ENCODE measurements around the gene BDP1.
A peak's percentile ranks its signal among the peaks of the same experiment; 100 is the strongest.
"Not testable (repeated sequence)": the region's sequence is repeated elsewhere in the genome, so short reads cannot be mapped to it uniquely, and the experiment has no call there.

Gene BDP1

DNA sequence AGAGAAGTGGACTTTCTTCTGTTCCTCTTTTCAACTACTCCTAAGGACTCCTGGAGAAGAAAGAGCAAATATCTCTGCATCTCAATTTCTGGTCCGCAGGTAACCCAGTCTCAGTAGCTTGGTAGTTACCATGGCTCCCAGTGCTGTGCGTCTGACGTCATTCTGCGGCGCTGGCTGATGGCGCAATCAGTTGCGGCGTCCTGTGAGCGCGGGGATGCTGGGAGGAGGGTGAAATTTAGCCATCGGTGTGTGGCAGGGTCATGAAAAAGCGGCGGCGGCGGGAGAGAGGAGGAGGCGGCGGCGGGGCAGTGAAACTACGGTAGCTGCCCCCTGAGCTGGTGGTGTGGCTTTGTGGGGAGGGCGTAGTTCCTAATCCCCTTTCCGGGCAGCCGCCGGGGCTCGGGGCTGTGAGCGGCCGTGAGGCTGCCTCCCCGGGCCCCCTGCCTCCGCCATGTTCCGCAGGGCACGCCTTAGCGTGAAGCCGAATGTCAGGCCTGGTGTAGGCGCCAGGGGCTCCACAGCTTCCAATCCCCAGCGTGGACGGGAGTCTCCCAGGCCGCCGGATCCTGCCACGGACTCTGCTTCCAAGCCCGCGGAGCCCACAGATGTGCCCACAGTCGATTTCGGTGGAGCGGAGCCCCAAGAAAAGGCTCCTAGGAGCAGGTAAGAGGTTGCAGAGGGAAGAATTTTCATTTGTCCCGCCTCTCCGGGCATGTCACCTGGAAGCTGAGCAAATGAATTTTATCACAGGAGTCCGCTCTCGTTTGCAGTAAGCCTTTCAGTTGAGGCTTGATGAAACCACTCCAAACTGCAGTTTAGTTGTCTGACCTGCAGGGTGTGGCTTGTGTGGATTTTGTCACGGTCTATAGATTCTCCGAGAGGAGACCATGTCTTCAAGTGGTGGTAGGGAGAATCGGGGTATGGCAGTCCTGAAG is at the start of gene BDP1:
BDP1 (plus strand) TSS at position 225 of the 935 bp plus-strand sequence; CDS start at position 452, 227 bp downstream.
- DNase-seq = peak; percentile 97 to 98

- DNase-seq = not testable (repeated sequence)
These were observed 45.4 kb upstream of the BDP1 start for GRCh38 chr5:71410088-71410487.

DNA sequence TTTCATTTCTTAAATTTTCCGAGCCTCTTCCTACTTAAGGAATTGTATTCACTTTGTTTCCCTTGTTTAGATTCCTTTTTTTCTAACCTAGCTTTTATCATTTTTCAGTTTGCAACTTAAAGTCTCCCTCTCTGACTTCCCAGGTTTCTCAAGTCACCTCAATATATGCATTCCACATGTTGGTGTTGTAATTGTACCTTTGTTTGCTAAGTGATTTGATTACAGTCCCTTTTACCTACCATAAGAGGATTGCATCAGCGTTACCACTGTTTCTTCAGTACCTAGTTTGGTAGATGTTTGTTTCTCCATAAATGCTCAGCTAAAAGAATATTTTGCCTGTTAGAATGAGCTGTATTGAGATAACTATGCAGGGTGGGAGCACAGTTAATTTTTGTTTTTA is 39.8 kb upstream of the BDP1 start:
- not testable (repeated sequence) for DNase-seq

DNA sequence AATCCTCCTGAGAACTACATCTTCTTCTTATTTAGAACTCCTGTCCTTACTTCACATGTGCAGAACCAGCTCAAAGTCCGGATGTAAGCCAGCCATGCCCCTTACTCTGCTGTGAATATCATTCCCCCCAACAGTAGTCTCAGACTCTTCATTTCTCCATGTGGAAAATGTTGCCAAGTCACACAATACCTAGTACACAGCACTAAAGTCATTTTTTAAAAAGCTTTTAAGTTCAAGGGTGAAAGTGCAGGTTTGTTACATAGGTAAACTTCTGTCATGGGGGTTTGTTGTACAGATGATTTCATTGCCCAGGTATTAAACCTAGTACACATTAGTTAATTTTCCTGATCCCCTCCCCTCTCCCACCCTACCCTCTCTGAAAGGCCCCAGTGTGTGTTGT is 37.4 kb upstream of the BDP1 start:
- DNase-seq = not testable (repeated sequence)

DNA sequence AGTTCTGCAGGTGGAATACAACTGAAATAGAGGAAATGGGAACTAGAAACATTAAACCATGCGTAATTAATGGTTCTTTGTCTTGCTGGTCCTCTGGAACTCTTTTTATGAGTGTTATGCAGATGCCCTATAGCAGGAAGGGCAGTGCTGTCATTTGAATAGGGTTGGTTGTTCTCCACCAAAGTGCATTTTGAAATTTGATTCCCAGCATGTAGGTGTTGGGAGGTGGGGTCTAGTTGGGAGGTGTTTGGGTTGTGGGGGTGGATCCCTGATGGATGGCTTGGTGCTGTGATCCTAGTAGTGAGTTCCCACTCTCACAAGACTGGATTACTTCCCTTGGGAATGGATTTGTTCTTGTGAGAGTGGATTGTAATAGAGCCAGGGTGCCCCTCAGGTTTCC is 34.2 kb upstream of the BDP1 start:
- not testable (repeated sequence) for DNase-seq

DNA sequence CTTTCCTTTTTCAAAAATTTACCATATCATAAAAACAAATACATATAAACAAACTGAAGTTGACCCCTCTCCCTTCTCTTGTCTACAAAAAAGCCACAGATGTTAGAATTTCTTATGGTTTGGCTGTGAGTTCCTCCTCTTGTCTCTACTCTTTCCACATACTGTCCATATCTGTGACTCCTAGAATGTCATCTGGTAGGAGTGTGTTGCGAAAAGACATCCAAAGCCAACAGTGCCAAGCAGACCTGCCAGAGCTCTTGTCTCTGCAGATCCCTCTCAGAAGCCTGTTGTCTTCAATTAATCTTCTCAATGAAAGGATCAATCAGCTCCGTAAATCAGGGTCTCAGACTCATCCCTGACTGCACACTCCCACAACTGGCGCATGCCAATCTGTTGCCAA is 31.6 kb upstream of the BDP1 start:
- not testable (repeated sequence) for DNase-seq

- DNase-seq = not testable (repeated sequence)
These were observed 28.6 kb upstream of the BDP1 start for GRCh38 chr5:71426686-71427474.

- not testable (repeated sequence) for DNase-seq
These were observed 23.0 kb upstream of the BDP1 start for GRCh38 chr5:71432410-71432809.

DNA sequence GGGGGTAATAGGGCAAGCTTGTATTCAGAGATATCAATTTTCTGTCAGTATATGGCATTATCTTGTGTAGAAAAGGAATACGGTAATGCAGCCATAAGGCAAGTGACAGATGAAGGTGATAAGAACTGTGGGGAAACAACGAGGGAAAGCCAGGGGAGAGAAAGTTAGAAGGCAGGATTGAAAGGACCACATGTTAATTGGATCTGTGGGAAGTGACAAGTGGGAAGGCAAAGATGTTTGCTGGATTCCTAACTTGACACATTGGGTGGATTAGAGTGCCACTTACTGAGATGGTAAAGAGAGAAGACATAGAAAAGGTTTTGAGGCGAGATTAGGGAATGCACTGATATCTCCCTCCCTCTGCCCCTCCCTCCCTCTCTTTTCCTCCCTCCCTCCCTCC is 20.6 kb upstream of the BDP1 start:
- DNase-seq = not testable (repeated sequence)

DNA sequence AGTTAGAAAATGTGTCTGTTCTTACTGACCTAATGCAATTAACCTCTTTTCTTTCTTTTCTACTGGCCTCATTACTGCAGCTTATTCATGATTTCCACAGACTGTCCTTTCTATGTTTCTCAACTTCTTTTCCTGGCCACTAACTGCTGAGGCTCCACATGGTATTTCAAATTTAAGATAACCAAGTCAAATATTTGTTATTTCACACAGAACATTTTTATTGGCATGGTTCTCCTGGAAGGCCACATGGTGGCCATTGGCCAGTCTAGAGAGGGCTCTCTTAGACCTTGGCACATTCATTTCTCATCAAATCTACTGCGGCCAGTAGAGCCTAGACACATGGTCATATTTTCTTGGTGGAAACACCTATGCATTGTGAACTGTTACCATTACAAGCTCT is 13.9 kb upstream of the BDP1 start:
- not testable (repeated sequence) for DNase-seq

DNA sequence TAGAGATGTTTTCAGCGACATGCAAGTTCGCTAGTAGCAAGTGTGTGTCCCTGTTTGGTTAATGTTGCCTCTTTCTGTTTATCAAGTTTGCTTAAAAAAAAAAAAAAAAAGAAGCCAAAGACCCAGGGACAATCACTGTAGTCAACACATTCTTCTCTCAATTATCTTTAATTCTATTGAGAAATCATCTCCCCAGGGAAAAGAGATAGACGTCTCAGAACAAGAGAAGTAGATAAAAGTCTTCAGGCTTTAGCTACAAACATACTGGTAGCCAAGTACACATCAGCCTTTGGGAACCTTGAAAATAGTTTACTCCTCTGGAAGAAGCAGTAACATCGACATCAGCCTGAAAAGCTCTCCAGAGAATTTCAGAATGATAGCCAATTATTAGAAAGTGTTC is 11.6 kb upstream of the BDP1 start:
- DNase-seq = not testable (repeated sequence)

- not testable (repeated sequence) for DNase-seq
These were observed 10.4 kb upstream of the BDP1 start for GRCh38 chr5:71445015-71445414.

GRCh38 chr5:71445523-71446152 is 9.8 kb upstream of the BDP1 start:
- DNase-seq = not testable (repeated sequence)

- not testable (repeated sequence) for DNase-seq
These were observed 8.8 kb upstream of the BDP1 start for GRCh38 chr5:71446540-71447216.

GRCh38 chr5:71447218-71447808 is 8.1 kb upstream of the BDP1 start:
- DNase-seq = peak; percentile 41 to 43

GRCh38 chr5:71452876-71453275 is 2.6 kb upstream of the BDP1 start:
- DNase-seq = no peak

GRCh38 chr5:71454913-71455312 is 538 bp upstream of the BDP1 start:
- DNase-seq = no peak

DNA sequence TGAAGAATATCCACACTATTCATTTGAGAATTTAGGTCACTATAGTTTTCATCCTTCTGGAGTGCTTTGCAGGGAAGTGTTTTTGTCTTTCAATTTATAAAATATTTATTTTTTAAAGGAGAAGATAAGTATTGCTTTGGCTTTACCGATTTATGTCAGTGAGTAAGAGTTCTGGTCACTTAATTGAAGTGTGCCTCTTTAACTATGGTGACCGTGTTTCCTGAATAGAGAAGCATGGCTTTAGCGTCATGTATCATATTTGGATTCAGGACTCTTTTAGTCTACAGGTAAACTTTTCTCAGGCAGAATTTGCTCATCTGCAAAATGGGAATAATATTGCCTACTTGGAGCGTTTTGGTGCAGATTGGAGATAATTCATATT is 902 bp downstream of the BDP1 start:
- DNase-seq = no peak

- DNase-seq = no peak
These were observed 1.7 kb downstream of the BDP1 start for GRCh38 chr5:71457106-71457505.

DNA sequence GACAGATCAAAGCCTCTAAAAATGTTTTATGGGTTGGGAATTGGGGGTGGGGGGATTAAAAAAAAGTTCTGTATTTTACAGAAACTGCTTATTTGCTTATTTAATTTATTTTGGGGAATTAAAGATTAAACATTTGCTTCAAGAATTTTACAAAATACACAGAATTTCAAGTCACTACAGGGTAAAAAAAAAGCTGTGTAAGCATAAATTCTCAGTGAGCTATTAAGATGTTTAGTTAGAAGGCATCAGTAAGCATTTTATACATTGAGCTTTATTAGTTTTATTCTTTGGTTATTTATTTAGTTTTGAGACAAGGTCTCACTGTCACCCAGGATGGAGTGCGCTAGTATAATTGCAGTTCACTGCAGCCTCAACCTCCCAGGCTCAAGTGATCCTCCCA is 5.2 kb downstream of the BDP1 start:
- no peak for DNase-seq

DNA sequence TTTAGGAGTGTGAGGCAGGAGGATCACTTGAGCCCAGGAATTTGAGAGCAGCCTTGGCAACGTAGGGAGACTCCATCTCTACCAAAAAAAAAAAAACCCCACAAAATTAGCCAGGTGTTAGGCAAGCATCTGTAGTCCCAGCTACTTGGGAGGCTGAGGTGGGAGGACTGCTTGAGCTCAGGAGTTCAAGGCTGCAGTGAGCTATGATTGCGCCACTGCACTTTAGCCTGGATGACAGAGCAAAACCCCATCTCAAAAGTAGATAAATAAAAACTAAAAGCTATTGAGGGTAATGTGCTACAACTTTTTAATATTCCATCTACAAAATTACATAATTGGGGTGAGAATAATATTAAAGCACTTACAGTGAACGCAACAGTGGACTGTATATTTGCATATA is 5.9 kb downstream of the BDP1 start:
- no peak for DNase-seq

DNA sequence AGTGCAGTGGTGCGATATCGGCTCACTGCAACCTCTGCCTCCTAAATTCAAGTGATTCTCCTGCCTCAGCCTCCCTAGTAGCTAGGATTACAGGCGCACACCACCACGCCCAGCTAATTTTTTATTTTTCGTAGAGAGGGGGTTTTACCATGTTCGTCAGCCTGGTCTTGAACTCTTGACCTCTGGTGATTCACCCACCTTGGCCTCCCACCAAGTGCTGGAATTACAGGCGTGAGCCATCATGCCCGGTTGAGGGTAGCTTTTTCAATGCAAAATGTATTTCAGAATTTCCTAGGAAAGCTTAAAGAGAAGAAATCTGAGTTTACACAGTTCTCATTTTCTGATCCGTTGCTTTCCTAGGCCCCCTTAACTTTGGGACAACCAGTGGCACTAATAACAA is 15.7 kb downstream of the BDP1 start:
- DNase-seq = no peak
